Superior temporal gyrus (tissue), 1 donor: ENCODE measurements around the gene CORO2B.

ENCODE experiments used
- DNase-seq: peaks from one replicate; pipeline ENCODE4 v3.0.0-alpha.2; 2016; ENCODE audit errors: extremely low spot score

CORO2B gene

GRCh38 chr15:68626283-68626682 lies 47.5 kb downstream of the CORO2B start:
- no peak for DNase-seq

GRCh38 chr15:68626739-68627138 lies 47.9 kb downstream of the CORO2B start:
- no peak for DNase-seq

DNA sequence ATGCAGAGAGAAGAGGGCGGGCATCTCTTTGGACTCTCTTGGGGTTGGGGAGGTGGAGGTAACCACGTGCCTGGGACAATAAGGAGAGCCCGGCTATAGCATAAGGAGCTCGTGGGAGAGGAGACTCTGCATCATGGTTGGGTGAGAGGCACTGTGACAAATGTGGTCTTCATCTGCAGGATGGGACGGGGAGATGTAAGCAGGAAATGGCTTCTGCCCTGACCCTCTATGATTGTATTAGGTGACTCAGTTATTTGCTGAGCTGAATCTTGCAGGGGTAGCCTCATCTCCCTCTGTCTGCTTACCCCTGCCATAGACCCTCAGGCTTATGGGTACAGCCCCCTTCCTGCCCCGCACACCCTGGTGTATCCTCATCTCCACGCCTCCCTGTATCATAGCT lies 48.7 kb downstream of the CORO2B start:
- DNase-seq, result no peak

GRCh38 chr15:68627995-68628394 lies 49.2 kb downstream of the CORO2B start:
- no peak for DNase-seq

- DNase-seq, result no peak
These were observed 50.9 kb downstream of the CORO2B start for GRCh38 chr15:68629519-68630210.

DNA sequence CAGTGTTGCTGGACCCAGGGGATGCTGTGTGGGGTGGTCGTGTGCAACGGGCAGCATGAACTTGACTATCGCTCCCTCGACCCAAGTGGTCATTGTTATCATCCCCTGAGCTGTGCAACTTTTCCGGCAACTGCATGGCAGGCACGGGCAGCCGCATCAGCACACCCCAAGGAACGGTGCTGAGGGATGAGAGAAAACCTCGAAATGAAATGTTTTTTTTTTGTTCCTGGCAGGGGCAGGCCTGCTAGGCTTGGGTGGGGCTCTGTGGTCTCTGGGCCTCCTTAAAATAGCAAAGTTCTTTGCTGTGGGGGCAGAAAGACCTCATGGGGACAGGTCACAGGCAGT lies 51.4 kb downstream of the CORO2B start:
- DNase-seq, result no peak

- DNase-seq, result no peak
These were observed 52.0 kb downstream of the CORO2B start for GRCh38 chr15:68630836-68631235.

- no peak for DNase-seq
These were observed 52.8 kb downstream of the CORO2B start for GRCh38 chr15:68631601-68632051.

DNA sequence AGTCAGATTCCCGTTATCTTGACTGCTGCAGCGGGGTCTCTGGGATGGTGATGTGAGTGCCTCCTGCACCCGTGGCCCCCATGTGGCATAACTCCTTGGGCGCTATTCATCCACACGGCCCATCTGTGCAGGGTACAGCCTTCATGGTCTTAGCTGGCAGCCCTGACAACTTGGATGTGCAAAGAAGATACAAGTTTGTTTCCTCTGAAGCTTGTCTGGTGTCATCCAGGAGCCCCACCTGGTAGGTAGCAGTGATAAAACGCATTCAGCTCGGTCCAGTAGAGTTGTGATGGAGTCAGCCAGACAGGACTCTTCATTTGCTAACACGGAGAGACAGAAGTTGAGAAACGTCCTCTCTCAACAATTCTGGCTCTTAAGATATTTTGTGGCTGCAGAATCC lies 53.3 kb downstream of the CORO2B start:
- no peak for DNase-seq

DNA sequence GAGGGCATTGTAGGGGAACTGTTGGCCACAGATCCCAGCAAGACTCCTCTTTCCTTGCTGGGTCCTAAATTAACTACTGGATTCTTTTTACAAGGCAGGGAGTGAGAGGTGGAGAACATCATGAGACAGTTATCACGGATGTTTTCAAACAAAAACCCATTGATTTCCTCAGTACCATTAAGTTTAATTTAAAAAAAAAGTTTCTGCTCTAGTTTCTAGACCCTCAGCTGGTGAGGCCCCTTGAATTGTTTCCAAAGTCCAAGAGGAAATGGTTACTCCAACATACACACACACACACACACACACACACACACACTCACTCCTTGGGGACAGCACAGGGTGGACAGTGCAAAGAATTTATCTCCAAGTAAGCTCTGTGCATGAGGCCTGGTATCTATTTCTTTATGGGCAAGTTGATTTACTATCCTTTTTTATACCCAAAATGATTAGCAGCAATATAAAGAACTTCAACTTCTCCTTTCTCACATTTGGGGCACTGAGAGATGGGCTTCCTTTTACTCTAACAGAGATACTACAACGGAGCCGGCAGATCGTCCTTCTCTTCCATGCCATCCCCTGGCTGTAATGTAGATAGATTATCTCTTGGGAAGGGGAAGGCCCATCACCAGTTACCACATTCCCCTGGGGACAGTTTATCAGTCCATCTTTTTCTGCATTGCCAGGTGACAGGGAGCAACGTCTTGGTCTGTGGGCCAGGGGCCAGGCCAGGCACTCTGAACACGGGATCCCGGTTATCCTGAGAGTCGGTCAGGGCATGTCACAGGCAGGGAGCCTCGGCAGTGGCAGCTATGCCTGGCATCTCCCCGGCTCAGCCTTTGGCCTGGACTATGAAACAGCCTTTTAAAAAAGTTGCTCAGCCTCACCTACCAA lies 54.7 kb downstream of the CORO2B start:
- DNase-seq, result no peak

- DNase-seq, result no peak
These were observed 55.3 kb downstream of the CORO2B start for GRCh38 chr15:68634122-68634482.

- DNase-seq, result no peak
These were observed 55.7 kb downstream of the CORO2B start for GRCh38 chr15:68634531-68634930.

GRCh38 chr15:68635141-68635540 lies 56.3 kb downstream of the CORO2B start:
- DNase-seq, result peak; percentile 83

DNA sequence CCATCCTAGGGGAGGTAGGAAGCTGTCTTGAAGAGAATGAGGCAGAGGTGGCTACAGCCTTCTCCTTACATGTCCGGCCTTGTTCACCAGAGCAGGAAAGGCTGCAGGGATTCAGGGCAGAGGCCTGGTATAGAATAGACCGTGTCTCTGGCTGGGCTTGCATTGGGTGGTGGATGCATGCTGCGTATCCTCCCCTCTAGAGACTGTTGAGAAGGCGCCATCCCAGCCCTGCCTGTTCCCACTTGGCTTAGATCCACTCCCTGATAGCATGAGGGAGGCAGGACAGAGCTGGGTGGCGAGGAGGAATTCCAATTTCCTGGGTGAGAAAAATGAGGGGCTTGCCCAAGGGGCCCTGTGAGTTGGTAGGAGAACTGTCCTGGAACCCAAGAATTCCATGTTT lies 57.5 kb downstream of the CORO2B start:
- no peak for DNase-seq

GRCh38 chr15:68637767-68638404 lies 59.1 kb downstream of the CORO2B start:
- DNase-seq, result no peak

DNA sequence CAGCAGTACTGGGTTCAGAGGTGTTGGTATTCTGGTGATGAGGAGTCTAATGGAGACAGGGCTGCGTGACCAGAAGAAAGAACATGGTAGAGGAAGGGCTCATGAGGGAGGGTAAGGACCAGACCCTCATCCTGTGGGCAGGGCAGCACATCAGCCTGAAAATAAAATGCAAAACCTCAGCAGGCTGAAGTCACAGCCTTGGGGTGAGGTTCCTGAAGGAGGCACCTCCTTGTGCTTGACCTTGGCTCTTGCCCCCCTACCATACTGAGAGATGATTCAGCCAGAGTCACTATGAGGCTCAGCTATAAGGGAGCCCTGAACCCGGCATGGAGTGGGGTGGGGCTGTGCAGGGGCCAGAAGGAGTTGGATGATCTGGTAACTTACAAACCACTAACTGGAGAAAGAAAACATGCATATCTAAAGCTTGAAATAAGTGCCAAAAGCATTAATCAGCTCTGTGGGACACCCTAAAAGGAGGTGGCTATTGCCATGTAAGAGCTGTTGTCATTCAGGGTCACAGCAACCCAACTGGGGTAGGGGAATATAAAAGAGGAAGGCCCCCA lies 60.2 kb downstream of the CORO2B start:
- no peak for DNase-seq

DNA sequence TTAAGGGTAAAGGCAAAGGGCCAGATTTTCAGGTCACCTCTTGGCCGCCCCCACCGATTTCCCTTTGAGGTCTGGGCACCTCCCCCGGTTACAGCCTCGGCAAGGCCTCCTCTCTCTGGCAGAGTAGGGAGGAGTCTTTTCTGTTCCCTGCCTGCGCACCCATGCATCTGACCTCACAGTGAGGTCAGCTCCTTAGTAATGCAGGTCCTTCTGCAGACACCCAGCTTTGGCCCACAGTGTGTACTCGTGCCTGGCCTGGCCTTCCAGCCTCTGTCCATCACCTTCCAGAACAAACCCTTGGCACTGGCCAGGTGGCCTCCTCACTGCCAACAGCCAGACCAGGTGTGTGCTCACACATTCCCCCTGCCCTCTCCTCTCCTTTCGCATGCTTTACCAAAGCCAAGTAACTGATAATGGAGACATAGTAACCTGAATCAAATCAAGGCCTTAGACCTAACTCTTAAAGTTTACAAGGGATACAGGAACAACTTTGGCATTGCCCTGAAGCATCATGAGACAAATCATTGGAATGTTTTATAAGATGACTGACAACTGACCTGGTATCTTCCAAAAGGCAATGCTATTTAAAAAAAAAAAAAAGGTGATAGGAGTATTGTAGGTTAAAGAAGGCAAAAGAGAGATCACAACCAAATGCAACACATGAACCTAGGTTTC lies 61.3 kb downstream of the CORO2B start:
- no peak for DNase-seq

- no peak for DNase-seq
These were observed 62.1 kb downstream of the CORO2B start for GRCh38 chr15:68640791-68641331.

- no peak for DNase-seq
These were observed 62.6 kb downstream of the CORO2B start for GRCh38 chr15:68641376-68641775.

DNA sequence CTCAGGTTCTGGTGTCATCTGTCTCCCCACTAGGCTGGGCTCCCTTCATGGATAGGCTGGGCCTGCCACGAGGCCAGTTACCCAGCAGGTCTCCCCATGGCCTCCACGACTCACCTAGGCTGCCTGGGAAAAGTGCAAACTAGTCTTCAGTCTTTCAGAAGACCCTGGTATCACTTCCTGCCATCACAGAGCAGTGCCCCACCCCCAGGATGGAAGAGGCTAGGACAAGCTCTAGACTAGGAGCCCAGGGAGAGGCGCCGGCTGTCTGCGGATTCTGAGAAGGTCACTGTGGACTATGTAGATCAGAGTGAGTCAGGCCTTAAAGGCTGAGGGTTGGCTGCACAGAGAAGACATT lies 63.7 kb downstream of the CORO2B start:
- DNase-seq, result no peak

DNA sequence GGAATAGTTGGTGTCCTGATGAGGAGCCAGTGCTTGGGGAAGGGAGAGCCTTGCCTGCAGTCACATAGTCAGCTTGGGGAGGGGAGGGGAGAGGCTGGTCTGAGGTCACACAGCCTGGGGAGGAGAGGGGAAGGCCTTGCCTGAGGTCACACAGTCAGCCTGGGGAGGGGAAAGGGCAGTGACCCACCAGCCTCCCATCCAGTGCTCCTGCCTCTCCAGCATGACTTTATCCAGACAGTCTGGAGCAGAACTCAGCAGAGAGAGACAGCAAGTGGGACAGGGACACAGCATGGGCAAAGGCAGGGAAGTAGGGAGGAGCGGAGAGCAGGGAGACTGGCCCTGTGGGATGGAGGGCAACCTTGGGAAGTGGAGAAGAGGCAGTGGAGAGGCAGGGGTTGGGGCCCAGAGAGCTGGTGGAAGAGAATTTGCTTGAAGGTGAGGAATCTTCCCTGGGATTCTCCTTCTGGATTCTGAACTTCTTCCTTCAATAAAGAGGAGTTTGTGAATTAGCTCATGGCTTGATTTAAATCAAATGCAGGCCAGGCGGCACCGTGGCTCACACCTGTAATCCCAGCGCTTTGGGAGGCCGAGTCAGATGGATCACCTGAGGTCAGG lies 64.5 kb downstream of the CORO2B start:
- DNase-seq, result no peak
